ENCODE data around the gene SMARCA4. TPM values are rescaled to one million over a fixed set of nuclear protein-coding genes. Genes with fewer than 3 reads are reported as not detected.
A peak's percentile ranks its signal among the peaks of the same experiment; 100 is the strongest.

Gene SMARCA4
- total and polyA plus RNA-seq, 4 donors, result 15.9 to 35.4 (median 22.5) TPM

GRCh38 chr19:11093689-11094238 lies 132.9 kb downstream of the SMARCA4 start:
- Histone ChIP-seq H3K27ac (ENCODE audit: low read depth in 1 of 2, low read length in 2 of 2) (peak overlapping the region; percentile 75 to 95), H3K4me1 (ENCODE audit: control insufficient read depth in 4 of 4, insufficient read depth in 4 of 4, low read length in 3 of 4) (peaks cover 5 to 43% (median 27%) of the 10 kb centered on the region in 4 donors), H3K9me3 (ENCODE audit: control insufficient read depth in 4 of 4, low read length in 3 of 4) (no peaks in the 10 kb centered on the region), H3K9ac (ENCODE audit: low read depth in 1 of 2, low read length in 2 of 2) (no peak overlapping the region), H3K4me3 (ENCODE audit: low read depth in 1 of 3, low read length in 3 of 3) (no peak overlapping the region), H3K27me3 (ENCODE audit: control insufficient read depth in 4 of 4, insufficient read depth in 4 of 4, low read length in 3 of 4) (no peaks in the 10 kb centered on the region), H3K36me3 (ENCODE audit: control insufficient read depth in 4 of 4, insufficient read depth in 3 of 4, low read depth in 1 of 4, low read length in 3 of 4) (peaks cover 0 to 27% (median 9%) of the 10 kb centered on the region in 4 donors)
- DNase-seq (ENCODE audit: low spot score), result no peak
- 89% methylated on average over 15 of the region's 15 CpGs for WGBS
- TF ChIP-seq REST (IDR thresholded peaks at IDR 0.05) (no peak), NR2F2 (IDR thresholded peaks at IDR 0.05) (no peak), FOXA2 (IDR thresholded peaks at IDR 0.05) (no peak), HNF4A (conservative IDR thresholded peaks at IDR 0.05) (no peak), JUND (IDR thresholded peaks at IDR 0.05) (no peak), EGR1 (IDR thresholded peaks at IDR 0.05; ENCODE audit: low read depth in 2 of 2) (no peak), CTCF (IDR thresholded peaks at IDR 0.05; ENCODE audit: low read depth, low read length, missing input control) (no peak), SP1 (IDR thresholded peaks at IDR 0.05) (no peak), FOXA1 (IDR thresholded peaks at IDR 0.05) (no peak), ATF3 (IDR thresholded peaks at IDR 0.05) (no peak)

GRCh38 chr19:11094520-11094894 lies 133.7 kb downstream of the SMARCA4 start:
- Histone ChIP-seq H3K27me3 (ENCODE audit: control insufficient read depth in 4 of 4, insufficient read depth in 4 of 4, low read length in 3 of 4) (no peaks in the 10 kb centered on the region), H3K9me3 (ENCODE audit: control insufficient read depth in 4 of 4, low read length in 3 of 4) (no peaks in the 10 kb centered on the region), H3K9ac (ENCODE audit: low read depth in 1 of 2, low read length in 2 of 2) (peak overlapping the region; percentile 53 to 73), H3K36me3 (ENCODE audit: control insufficient read depth in 4 of 4, insufficient read depth in 3 of 4, low read depth in 1 of 4, low read length in 3 of 4) (peaks cover 0 to 30% (median 12%) of the 10 kb centered on the region in 4 donors), H3K4me3 (ENCODE audit: low read depth in 1 of 3, low read length in 3 of 3) (peak overlapping the region in 1 of 3 donors; percentile 32), H3K27ac (ENCODE audit: low read depth in 1 of 2, low read length in 2 of 2) (peak overlapping the region; percentile 87 to 92), H3K4me1 (ENCODE audit: control insufficient read depth in 4 of 4, insufficient read depth in 4 of 4, low read length in 3 of 4) (peaks cover 5 to 41% (median 27%) of the 10 kb centered on the region in 4 donors)
- no peak for DNase-seq (ENCODE audit: low spot score)
- TF ChIP-seq REST (IDR thresholded peaks at IDR 0.05), result no peak
- no peak for TF ChIP-seq EGR1 (IDR thresholded peaks at IDR 0.05; ENCODE audit: low read depth in 2 of 2)
- no peak for TF ChIP-seq RXRA (IDR thresholded peaks at IDR 0.05)
- no peak for TF ChIP-seq RAD21 (IDR thresholded peaks at IDR 0.05)
- TF ChIP-seq NR2F2 (IDR thresholded peaks at IDR 0.05), result no peak
- TF ChIP-seq ATF3 (IDR thresholded peaks at IDR 0.05), result no peak
- TF ChIP-seq HNF4G (IDR thresholded peaks at IDR 0.05), result no peak
- no peak for TF ChIP-seq JUND (IDR thresholded peaks at IDR 0.05)
- TF ChIP-seq MAX (IDR thresholded peaks at IDR 0.05), result no peak
- 76% methylated on average over 4 of the region's 4 CpGs for WGBS

Measured in liver (tissue), 9 donors.